H4 (cell line): ENCODE measurements around the gene ACYP2. TPM values are rescaled to one million over a fixed set of nuclear protein-coding genes. Genes with fewer than 3 reads are reported as not detected.
A peak's percentile ranks its signal among the peaks of the same experiment; 100 is the strongest.

ENCODE experiments used
- DNase-seq: peaks from one replicate; pipeline ENCODE4 v3.0.0-alpha.2; 2015; ENCODE audit warnings: low spot score
- total RNA-seq: library from RNA; depleted of rRNA; stranded (reverse); fragments of >200 nt; shearing (Covaris generic); gene quantifications from 2 replicates; pipeline ENCODE4 v1.2.3, GENCODE V29; 2014

The ACYP2 gene
- total RNA-seq, 1 experiment from 2014 or later: 6.9 TPM

DNA sequence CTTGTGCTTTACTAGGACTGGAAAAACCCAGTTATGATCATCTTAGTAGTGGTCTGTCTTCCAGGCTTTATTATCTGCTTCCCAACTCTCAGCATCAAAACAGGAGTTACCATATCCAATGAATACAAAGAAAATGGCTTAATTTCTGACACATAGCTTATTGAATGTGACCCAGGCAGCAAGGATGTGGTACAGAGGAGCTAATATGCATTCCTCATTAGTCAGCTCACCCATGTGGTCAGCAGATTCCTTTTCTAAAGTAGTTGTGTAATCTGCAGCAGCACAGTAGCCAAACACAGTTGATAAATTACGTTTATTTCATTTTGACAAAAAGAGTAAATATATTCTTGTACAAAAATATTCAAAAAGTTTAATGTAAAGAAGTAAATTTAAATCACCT, 97.0 kb downstream of the ACYP2 start:
- peak; percentile 90 for DNase-seq

DNA sequence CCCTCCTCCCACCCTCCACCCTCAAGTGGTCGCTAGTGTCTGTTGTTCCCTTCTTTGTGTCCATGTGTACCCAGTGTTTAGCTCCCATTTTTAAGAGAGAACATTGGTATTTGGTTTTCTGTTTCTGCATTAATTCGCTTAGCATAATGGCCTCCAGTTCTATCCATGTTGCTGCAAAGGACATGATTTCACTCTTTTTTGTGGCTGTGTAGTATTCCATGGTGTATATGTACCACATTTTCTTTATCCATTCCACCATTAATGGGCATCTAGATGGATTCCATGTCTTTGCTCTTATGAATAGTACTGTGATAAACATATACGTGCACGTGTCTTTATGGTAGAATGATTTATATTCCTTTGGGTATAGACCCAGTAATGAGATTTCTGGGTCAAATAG, 97.7 kb downstream of the ACYP2 start:
- DNase-seq: no peak

DNA sequence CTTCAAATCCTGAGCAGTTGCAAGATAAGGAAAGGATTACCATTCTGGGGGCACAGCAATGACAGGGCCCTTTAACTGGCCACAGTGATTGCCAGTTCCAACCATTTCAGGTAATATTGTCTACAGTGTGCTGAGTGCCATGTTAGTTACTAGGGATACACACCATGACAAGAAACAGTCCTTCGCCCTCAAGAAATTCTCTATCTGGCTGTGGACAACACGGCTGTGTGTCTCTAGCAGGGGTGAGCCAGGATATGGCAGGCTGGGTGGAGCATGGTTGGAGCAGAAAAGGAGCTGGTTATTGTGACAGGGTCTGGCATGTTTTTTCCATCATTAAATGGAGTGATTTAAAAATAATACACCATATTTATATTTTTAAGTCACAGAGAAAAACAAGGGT, 109.6 kb downstream of the ACYP2 start:
- no peak for DNase-seq

DNA sequence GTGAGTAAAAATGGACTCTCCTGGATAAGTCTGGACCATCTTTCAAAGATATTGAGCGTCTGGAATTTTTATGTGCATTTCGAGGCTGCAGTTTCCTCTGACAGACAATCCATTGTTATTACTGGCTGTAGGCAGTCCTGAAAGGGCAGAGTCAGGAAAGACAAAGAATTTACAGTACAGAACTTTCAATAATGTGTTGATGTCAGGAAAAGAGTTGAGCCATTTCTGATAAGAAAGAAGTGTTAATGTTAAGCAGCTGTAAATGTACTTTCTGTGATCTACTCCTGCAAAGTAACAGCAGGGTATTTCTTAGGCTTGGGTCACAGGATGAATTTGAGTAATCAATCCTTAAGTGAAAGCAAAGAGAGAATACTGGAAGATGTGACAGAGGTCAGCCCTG, 110.8 kb downstream of the ACYP2 start:
- DNase-seq: no peak

DNA sequence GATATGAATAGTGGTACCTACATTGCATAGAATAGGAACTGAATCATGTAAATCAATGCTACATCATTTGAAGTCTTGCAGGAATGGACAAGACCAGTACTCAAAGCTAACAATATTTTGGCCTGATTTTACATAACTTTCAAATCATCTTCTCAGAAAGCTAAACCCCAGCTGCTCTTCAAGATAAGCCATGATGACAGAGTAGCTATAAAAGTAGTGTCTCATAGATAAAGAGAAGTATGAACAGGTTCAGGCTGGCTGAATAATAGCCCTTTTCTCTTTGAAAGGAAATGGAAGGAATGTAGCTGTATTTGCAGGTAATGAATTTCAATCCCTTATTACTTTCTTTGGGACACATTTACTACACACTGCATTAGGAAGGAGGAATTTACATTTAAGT, 112.4 kb downstream of the ACYP2 start:
- no peak for DNase-seq

DNA sequence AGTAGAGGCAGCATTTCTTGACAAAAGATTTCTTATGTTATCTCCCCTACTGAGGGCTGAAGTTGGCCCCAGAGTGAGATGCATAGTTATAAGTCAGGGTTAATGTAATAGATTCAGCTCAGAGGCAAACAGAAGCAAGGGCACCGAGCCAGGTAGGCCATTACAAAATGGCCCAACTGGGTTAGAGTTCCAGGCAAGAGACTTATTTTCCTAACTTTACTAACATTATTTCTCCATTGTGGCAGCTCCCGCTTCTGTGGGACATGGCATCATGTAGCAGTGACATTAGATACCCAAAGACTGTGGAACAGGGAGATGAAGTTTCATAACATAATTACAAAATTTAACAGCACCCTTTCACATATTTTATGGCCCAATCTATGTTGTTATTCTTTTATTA, 113.5 kb downstream of the ACYP2 start:
- no peak for DNase-seq

DNA sequence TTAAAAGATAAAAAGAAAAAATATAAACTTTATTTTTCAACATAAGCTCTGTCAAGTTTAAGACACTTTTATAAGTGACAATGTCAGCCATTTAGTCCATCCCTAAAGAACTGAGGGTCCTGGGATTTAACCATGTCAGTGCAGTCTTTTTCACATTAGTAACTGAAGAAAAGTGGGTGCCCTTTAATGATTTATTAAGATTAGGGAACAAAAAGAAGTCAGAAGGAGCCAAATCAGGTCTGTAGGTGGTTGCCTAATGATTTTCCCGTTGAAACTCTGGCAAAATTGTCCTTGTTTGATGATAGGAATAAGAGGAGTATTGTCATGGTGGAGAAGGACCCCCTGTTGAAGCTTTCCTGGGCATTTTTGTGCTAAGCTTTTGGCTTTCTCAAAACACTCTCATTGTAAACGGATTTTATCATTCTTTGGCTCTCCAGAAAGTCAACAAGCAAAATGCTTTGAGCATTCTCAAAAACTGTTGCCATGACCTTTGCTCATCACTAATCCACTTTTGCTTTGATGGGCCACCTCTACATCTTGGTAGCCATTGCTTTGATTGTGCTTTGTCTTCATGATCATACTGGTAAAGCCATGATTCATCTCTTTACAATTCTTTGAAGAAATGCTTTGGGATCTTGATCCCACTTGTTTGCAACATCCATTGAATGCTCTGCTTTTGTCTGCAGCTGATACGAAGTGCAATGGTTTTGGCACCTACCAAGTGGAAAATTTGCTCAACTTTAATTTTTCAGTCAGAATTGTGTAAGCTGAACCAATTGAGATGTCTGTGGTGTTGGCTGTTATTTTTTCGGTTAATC, 118.6 kb downstream of the ACYP2 start:
- DNase-seq: no peak

DNA sequence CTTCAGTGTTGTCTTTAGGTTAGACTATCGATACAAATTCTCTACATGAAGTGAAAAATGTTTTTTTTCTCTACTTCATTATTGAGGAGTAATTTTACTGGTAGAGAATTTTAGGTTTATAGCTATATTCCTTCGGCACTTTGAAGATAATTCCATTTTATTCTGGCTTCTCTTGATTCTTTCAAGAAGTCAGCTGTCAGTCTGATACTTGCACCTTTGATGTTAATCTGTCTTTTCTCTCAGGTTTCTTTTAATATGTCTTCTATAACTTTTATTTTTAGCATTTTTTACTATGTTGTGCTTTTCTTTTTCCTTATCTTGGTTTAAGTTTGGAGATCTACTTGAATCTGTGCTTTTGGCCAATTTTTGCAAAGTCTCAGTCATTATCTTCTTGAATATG, 122.0 kb downstream of the ACYP2 start:
- DNase-seq: no peak

DNA sequence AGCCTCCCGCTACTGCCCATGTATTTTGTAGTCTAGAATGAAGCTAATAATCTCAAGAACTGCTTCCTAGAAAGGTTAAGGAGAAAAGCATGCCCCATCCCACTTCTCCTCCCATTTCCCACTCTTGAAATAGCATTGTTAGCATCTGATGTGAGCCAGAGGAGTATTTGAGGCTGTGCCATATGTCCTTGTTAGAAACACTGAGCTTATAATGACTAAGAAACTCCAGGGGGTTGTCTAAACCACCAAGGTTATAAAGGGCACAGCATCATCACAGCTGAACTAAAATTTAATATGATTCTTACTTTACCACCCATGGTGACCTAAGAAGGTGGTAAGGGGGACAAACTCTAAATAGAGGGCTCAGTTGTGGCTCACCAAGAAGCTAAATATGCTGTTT, 124.0 kb downstream of the ACYP2 start:
- peak; percentile 13 for DNase-seq

DNA sequence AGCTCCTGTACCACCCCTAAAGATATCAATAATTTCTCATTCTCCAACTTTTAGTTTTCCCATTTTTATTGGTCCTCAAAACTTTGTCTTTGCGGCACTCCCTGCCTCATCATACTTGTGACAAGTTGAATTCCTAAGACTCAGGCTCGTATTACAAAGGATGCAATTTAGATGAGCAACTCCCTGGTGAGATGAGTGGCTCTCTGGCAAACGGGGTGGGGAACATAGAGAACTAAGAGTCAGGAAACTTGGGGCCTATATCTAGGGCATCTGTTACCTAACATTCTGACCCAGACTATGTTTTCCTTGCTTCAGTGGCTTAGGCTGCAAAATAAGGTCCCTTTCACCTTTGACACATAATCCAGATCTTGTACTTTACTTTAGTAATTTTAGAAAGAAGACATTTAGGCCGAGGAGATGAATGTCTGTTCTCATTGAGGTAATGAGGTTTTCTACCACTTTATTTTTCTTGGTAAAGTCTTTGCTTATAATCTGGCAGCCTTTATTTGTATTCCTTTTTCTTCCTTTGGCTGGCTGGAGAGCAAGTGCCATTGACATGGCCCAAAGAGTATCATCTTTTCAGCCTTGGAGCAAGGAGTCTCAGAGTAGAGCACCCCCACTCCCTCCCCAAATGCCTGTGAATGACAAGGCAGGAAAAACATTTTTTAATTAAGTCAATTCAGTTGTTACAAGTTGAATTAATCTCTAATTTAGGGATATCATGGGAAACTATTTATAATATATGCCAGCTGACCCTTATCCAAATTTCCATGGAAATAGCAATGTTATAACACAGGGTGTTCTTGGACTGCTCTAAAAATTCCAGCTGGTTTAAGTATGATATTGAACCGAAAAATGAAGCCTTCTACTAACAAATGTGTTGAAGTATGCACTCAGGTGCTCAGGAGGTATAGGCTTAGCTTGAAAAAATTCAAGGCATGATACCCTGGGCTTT, 125.4 kb downstream of the ACYP2 start:
- DNase-seq: no peak

DNA sequence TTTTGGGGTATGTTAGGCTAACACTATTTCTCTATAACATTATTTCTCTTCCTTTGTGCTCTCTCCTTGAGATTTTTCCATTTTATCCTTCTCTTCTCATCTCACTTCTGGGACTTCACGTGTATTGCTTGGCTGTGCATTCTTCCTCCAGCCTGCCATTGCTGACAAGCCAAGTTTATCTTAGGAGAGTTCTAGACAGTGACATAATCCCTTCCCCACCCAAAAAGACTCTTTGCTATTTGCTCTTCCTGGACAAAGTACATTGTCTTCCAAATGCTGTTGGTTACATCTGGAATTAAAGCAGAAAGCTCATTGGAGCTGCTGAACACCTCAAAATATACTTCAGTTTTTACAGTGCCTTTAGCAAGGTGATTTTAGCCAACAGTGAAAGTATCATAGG, 131.7 kb downstream of the ACYP2 start:
- no peak for DNase-seq

DNA sequence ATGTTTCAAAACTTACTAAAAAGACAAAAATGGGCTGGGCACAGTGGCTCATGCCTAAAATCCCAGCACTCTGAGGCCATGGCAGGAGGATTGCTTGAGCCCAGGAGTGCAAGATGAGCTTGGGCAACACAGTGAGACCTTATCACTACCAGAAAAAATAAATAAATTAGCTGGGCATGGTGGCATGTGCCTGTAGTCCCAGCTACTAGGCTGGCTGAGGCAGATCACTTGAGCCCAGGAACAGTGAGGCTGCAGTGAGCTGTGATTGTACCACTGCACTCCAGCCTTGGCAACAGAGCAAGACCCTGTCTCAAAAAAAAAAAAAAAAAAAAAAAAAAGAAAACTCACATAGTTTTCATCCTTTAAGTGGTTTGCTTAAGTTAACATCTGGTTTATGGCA, 134.2 kb downstream of the ACYP2 start:
- DNase-seq: no peak

DNA sequence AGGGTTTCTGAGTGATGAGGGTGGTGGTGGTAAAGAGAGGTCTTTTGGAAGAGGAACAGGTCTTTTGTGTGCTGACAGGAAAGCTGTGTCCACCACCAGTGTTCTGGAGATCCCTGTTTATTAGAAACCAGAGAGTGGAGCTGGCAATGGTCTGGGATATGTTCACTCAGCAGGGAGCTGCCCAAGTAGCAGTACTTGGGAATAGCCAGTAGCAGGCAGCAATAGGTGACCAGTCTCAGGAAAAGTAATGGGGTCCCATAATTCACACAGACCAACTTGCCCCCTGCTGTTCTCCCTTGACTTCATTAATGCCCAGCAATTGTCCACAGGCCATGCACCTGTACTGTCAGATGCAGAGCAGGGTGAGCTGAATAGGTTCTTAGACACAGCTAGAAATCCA, 138.8 kb downstream of the ACYP2 start:
- DNase-seq: no peak

DNA sequence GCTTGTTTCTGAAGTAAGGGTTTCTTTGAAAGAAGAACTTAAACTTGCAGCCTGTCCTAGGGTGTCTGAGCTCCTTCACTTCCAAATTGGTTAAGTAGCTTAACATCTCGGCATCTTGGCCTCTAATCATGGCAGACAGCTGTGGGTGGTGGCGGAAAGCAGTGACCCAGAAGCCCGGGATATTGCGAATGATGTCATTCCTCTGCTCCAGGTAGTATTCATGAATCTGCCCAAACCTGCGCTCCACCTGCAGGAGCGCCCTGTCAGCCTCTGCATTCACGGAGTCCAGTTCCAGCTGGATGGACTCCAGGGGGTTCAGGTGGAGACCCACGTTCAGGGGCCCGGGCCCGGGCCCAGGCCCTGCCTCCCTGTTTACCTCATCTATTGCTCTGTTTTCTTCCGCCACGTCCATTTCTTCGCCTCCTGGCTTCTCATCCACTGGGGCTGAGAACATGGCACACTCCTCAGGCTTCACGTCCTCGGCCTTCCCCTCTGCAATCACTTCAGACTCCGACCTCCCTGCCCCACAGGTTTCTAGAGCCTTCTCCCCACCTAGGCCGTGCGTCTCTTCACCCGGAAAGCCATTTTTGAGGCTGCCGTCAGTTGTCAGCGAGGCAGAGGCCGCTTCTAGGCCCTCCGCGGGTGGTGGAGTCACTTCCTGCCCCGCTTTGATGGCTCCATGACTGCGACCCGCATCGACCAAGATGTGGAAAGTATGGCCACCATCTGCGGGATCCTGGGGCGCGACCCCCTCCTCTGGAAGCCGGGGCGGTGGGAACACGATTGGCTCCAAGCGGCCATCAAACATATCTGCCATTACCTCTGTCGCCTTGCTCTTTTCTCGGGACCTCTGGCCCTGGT, 140.0 kb downstream of the ACYP2 start:
- DNase-seq: no peak

DNA sequence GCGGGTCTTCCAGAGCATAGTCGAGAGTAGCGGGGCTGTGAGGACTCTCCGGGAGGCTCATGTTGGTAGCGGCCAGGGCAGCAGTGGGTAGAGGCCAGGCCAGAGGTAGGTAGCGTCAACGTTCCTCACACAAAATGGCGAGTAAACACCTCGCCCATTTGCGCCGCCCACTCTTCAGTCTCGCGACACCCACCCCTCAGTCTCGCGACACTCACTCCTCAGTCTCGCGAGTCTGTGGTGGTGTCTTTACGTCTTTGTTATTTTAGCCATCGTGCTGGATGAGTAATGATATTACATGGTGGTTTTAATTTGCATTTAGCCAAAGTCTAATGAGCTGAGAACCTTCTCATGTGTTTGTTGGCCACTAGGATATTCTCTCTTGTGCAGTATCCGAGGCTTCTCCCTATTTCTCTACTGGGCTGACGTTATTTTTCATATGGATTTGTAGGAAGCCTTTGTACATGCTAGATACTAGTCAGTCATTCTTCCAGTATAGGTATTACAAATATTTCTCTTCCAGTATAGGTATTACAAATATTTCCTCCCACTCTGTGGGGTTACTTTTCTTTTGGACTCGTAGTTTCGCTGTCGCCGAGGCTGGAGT, 140.8 kb downstream of the ACYP2 start, which contains the start of gene TSPYL6:
TSPYL6 (minus strand) TSS at position 139 of the 604 bp plus-strand sequence; CDS start at position 61, 78 bp downstream.
- DNase-seq: no peak

DNA sequence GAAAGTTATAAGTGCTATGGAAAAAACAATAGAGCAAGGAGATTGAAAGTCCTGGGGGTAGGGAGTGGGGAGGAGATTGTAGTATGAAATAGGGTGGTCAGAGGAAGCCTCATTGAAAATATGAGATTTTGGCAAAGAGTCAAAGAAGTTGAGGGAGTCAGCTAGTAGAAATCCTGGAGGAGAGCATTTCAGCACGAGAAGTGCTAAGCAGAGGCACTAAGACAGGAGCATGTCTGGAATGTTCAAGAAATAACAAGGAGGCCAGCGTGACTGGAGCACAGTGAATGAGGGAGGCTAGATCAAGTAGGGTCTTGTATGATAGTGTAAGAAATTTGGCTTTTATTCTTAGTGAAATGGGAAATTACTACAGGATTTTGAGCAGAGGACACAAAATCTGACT, 142.8 kb downstream of the ACYP2 start:
- no peak for DNase-seq

DNA sequence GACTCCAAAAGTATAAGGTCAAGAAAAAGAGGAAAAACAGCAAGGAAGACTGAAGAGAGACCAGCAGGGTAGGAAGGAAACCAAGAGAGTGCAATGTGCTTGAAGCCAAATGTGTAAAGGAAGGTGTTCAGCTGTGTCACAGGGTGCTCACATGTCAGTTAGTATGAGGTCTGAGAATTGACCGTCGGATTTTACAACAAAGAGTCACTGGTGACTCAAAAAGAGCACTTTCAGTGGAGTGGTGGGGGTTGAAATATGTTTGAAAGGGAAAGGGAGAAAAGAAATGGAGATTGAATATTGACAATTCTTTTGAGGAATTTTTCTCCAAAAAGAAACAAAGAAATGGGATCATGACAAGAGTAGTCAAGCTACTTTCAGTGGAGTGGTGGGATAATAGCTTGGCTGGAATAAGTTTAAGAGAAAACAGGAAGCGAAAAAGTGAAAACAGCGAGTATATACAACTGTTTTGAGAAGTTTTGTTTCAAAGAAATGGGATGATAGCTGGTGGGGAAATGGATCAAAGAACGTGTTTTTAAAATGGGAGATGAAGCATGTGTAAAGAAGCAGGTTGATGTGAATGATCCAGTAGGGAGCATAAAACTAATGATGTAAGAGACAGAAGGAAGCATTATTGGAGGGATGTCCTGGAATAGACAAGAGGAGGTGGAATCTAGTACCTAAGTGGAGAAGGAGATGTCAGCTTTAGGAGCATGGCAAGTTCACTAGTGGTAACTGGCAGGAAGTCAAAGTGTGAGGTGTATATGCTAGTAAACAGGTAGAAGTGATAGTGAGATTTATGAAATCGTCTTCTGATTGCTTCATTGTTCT, 144.2 kb downstream of the ACYP2 start:
- DNase-seq: no peak

DNA sequence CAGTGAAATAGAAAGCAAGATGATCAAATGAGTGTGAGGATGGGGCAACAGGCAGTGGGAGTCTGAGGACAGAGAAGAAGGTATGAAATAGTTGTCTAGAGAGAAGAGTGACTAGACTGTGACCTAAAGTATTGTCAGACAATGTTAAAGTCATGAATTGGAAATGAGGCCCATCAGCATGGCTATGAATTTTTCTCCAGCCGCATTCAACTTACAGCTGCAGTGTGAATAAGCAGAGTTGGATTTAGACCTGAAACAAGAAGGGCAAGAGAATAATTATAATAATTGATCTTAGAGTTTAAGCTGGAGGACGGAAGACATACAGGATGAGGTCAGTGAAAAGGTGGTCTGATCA, 144.8 kb downstream of the ACYP2 start:
- DNase-seq: no peak

DNA sequence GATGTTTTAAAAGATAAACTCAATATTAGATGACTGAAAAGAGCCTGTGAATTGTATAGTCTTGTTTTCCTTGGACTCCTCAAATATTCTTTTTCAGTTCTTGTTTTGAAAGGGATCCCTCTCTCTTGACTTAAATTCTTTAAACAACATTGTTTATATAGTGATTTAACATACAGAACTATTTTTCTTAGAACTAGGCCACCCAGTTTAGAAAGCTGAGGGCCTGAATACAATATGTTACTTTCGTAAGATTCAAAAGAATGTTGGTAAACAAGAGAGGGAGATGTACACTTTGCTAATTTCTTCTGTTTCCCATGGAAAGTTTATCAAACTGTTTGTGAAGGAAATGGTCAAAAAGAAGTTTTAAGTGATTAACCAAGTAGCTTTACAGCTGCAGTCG, 146.1 kb downstream of the ACYP2 start:
- DNase-seq: no peak

DNA sequence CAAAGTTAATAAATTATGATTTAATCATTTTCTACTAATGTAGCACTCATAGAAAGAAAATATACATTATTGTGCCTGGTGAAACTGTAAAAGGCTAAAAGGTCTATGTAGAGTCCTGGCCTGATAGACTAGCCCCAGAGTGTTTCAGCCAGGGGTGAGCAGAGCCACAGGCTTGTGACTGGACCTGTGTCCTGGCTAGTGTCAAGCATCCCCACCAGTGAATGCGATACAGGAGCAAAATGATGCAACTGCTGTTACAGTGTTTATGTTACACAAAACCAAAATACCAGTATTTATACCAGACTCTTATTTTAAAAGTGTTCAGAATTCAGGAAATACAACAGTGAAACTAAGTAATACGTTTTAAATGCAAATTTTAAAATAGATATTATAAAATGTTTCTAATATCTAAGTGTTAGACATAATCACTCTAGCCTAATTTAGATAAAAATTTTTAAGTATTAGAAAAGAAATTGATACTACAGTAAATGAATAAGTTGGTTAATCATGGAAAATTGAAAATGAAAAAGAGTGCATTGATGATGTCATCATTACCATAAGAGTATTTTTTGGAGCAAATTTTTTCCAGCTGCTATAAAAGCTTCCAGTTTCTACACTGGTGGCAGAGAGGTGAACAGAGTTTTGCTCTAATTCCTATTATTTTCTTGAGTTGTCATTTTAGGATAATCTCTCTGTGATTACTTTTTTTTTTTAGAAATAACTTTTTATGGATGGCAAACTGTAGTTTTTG, 146.8 kb downstream of the ACYP2 start:
- DNase-seq: peak; percentile 30
